ENCODE data around the gene SPON1. TPM values are rescaled to one million over a fixed set of nuclear protein-coding genes. Genes with fewer than 3 reads are reported as not detected.

SPON1 gene
- total RNA-seq, 1 experiment from 2014 or later: 6.4 TPM

- no peak for TF ChIP-seq FOXK1 (CRISPR knock-in tag; IDR thresholded peaks at IDR 0.05)
- TF ChIP-seq ESRRA (CRISPR knock-in tag; IDR thresholded peaks at IDR 0.05; ENCODE audit: borderline replicate concordance): no peak
Observed at GRCh38 chr11:13920756-13921155, 41.8 kb upstream of the SPON1 start (continued).

DNA sequence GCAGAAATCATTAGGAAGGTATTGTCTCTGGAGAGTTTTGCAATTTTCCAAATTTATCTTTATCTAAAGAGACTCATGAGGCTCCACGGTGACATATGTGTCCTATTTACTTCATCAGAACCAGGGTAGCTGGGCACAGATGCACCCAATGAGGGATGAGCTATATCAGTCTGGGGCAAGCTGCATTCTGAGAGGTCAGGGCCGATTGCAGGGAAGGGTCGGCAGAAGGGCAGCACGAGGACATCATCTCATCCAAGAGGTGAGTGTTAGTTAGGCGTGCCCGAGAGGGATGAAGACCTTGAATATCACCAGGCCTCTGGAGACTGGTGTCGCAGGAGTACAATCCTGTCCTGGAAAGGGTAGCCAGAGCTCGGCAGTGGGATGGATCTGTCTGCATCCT is 41.0 kb upstream of the SPON1 start:
- TF ChIP-seq, protein P1, sequence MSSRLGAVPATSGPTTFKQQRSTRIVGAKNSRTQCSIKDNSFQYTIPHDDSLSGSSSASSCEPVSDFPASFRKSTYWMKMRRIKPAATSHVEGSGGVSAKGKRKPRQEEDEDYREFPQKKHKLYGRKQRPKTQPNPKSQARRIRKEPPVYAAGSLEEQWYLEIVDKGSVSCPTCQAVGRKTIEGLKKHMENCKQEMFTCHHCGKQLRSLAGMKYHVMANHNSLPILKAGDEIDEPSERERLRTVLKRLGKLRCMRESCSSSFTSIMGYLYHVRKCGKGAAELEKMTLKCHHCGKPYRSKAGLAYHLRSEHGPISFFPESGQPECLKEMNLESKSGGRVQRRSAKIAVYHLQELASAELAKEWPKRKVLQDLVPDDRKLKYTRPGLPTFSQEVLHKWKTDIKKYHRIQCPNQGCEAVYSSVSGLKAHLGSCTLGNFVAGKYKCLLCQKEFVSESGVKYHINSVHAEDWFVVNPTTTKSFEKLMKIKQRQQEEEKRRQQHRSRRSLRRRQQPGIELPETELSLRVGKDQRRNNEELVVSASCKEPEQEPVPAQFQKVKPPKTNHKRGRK (CRISPR knock-in tag; IDR thresholded peaks at IDR 0.05; ENCODE audit: borderline replicate concordance): no peak
- TF ChIP-seq, protein P2, sequence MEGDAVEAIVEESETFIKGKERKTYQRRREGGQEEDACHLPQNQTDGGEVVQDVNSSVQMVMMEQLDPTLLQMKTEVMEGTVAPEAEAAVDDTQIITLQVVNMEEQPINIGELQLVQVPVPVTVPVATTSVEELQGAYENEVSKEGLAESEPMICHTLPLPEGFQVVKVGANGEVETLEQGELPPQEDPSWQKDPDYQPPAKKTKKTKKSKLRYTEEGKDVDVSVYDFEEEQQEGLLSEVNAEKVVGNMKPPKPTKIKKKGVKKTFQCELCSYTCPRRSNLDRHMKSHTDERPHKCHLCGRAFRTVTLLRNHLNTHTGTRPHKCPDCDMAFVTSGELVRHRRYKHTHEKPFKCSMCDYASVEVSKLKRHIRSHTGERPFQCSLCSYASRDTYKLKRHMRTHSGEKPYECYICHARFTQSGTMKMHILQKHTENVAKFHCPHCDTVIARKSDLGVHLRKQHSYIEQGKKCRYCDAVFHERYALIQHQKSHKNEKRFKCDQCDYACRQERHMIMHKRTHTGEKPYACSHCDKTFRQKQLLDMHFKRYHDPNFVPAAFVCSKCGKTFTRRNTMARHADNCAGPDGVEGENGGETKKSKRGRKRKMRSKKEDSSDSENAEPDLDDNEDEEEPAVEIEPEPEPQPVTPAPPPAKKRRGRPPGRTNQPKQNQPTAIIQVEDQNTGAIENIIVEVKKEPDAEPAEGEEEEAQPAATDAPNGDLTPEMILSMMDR (IDR thresholded peaks at IDR 0.05): no peak
- TF ChIP-seq HMGXB4 (CRISPR knock-in tag; IDR thresholded peaks at IDR 0.05) (no peak), MAX (CRISPR knock-in tag; IDR thresholded peaks at IDR 0.05) (no peak), CBFB (CRISPR knock-in tag; IDR thresholded peaks at IDR 0.05; ENCODE audit: low read depth) (no peak), SMAD4 (CRISPR knock-in tag; IDR thresholded peaks at IDR 0.05) (no peak), IRF1 (CRISPR knock-in tag; IDR thresholded peaks at IDR 0.05) (no peak), E2F1 (CRISPR knock-in tag; IDR thresholded peaks at IDR 0.05) (no peak), ZNF671 (CRISPR knock-in tag; IDR thresholded peaks at IDR 0.05) (no peak)
- TF ChIP-seq, protein P3, sequence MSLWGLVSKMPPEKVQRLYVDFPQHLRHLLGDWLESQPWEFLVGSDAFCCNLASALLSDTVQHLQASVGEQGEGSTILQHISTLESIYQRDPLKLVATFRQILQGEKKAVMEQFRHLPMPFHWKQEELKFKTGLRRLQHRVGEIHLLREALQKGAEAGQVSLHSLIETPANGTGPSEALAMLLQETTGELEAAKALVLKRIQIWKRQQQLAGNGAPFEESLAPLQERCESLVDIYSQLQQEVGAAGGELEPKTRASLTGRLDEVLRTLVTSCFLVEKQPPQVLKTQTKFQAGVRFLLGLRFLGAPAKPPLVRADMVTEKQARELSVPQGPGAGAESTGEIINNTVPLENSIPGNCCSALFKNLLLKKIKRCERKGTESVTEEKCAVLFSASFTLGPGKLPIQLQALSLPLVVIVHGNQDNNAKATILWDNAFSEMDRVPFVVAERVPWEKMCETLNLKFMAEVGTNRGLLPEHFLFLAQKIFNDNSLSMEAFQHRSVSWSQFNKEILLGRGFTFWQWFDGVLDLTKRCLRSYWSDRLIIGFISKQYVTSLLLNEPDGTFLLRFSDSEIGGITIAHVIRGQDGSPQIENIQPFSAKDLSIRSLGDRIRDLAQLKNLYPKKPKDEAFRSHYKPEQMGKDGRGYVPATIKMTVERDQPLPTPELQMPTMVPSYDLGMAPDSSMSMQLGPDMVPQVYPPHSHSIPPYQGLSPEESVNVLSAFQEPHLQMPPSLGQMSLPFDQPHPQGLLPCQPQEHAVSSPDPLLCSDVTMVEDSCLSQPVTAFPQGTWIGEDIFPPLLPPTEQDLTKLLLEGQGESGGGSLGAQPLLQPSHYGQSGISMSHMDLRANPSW (CRISPR knock-in tag; conservative IDR thresholded peaks at IDR 0.05; ENCODE audit: low read depth): no peak
- ATAC-seq (no peak), DNase-seq (ENCODE audit: low spot score) (no peak)
- Mint-ChIP-seq H3K36me3 (no peaks in the 10 kb centered on the region), H3K27me3 (ENCODE audit: low read depth) (no peaks in the 10 kb centered on the region; the same call in 1 of the 2 replicates), H3K9me3 (peaks cover 1% of the 10 kb centered on the region), H3K27ac (no peak overlapping the region), H3K4me1 (peaks cover 52% of the 10 kb centered on the region), H3K4me3 (no peak overlapping the region)
- POLR2A ChIA-PET: no interaction called here
- CTCF ChIA-PET: no interaction called here

DNA sequence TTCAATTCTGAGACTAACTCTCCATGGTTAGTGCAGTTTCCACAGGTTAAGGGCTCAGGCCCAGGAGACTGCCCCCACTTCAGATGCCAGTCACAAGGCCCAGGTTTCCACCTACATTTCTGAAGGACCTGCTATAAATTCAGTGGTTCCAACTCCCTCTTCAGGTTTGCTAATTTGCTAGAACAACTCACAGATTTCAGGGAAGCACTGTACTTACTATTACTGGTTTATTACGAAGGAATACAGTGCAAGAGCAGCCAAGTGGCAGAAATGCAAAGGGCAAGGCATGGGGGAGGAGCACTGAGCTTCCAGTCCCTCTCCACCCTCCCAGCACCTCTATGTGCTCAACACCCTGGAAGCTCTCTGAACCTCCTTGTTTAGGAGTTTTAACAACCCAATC is 39.3 kb upstream of the SPON1 start:
- DNase-seq (ENCODE audit: low spot score): no peak
- ChIA-PET CTCF (interaction anchor here (1.1 kb wide), 1 partner anchor 33 kb away, joined by 3 read pairs; no protein-coding TSS in a partner anchor), POLR2A (no interaction called here)
- Mint-ChIP-seq H3K4me1 (peaks cover 36% of the 10 kb centered on the region), H3K27ac (no peak overlapping the region), H3K36me3 (no peaks in the 10 kb centered on the region), H3K4me3 (no peak overlapping the region), H3K9me3 (peaks cover 4% of the 10 kb centered on the region; the same call in 1 of the 2 replicates), H3K27me3 (ENCODE audit: low read depth) (no peaks in the 10 kb centered on the region; the same call in 1 of the 2 replicates)
- peak; percentile 79 for ATAC-seq
- TF ChIP-seq FOXJ3 (CRISPR knock-in tag; IDR thresholded peaks at IDR 0.05; ENCODE audit: borderline replicate concordance) (no peak), ZNF263 (CRISPR knock-in tag; IDR thresholded peaks at IDR 0.05; ENCODE audit: low read depth) (no peak), ATF2 (CRISPR knock-in tag; IDR thresholded peaks at IDR 0.05; ENCODE audit: borderline replicate concordance, low read depth) (no peak)
